H1 (cell line): Measurements from ENCODE around the gene DUSP3. TPM values are rescaled to one million over a fixed set of nuclear protein-coding genes. Genes with fewer than 3 reads are reported as not detected.

Experiments used
- RAD21 ChIP-seq, 2 experiments: IDR thresholded peaks in 1 of 2; conservative IDR thresholded peaks in 1 of 2; 2 replicates each; pipeline ENCODE4 v1.6.1; 2011; ENCODE audit warnings: low read depth in 2 of 2, low read length in 2 of 2, improper control_type of control experiment in 1 of 2, inconsistent platforms in 1 of 2, mild to moderate bottlenecking in 1 of 2, moderate library complexity in 1 of 2
- polyA plus RNA-seq, 7 experiments: library from polyadenylated mRNA; depleted of rRNA in 3 of 7; stranded (reverse) in 5 of 7; unstranded in 2 of 7; fragments of >200 nt in 5 of 7; fragments of 200-250 nt in 2 of 7; gene quantifications; 1 replicate in 5 of 7; 2 replicates in 1 of 7; 4 replicates in 1 of 7; pipeline versions ENCODE4 v1.2.1 to v1.2.3, GENCODE V29; 2011 to 2013; ENCODE audit warnings: missing spikeins in 2 of 7, mixed read lengths in 2 of 7
- total RNA-seq: library from RNA; stranded (reverse); fragmentation: NEBNext Ultra II Directional; extraction: Animal tissue kit (Norgen Biotek cat#: 25700); gene quantifications from 2 replicates; pipeline ENCODE4 v1.2.1, GENCODE V29; 2021

Gene DUSP3
- total and polyA plus RNA-seq, 2 of the 8 experiments (the other 6 are each of a cell fraction or from before 2014, with no cell fraction given), result 15.1 to 21.2 TPM

DNA sequence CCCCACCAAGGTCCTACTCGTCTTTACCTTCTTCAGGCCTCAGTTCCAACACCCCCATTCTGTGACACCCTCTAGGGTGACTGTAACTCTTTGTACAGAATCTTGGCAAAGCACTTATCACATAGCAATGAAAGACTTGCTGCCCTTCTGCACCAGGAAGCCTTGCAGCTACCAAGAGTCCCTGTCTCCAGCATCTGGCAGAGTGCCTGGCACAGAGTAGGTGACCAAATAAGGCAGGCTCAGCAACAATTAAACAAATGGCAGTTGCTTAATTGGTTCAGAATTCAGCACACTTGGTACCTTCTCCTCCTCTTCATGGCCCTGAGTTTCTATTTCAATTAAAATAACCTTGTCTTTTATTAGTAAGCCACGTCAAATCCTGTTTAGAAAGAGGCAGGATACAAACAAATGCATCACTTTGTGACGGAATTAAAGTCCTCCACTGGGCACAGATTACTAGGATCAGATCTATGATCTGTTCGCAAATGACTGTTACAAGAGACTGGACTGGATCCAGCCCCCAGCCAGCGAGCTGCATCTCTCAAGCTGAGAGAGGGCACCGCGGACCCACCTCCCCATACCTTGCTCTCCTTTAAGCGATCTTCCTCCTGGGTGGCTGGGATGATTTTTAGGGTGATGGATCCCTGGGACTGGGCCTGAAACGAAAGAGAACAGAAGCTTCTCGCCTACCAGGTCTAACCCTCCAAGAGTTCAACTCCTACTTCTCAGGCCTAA is 44.7 kb upstream of the DUSP3 start (continued):
- TF ChIP-seq RAD21 (IDR thresholded peaks at IDR 0.05 in 1 of 2, conservative IDR thresholded peaks at IDR 0.05 in 1 of 2; ENCODE audit: low read depth in 2 of 2, low read length in 2 of 2), result no peak
